GM06990 (cell line): ENCODE data around the gene CDK9.

Source experiments
- DNase-seq: peaks from one replicate; pipeline ENCODE4 v3.0.0-alpha.2; 2011; ENCODE audit not compliant: insufficient read length; ENCODE audit errors: extremely low read depth
- H3K27me3 ChIP-seq: replicated peaks from 2 replicates; pipeline ENCODE4 v1.6.0; 2011; ENCODE audit warnings: low read length; ENCODE audit not compliant: control insufficient read depth, insufficient read depth
- H3K36me3 ChIP-seq: 2 replicates; pipeline ENCODE4 v1.5.1; 2011; ENCODE audit warnings: low read length; ENCODE audit not compliant: control insufficient read depth, insufficient read depth
- H3K4me3 ChIP-seq: replicated peaks from 2 replicates; pipeline ENCODE4 v1.5.1; 2011; ENCODE audit warnings: low read depth, mild to moderate bottlenecking, control low read depth, low read length
- CTCF ChIP-seq: IDR thresholded peaks from 2 replicates; pipeline ENCODE4 v1.5.1; 2011; ENCODE audit warnings: low read length, control low read depth, mild to moderate bottlenecking, inconsistent platforms; ENCODE audit not compliant: insufficient read depth, poor library complexity, severe bottlenecking

The CDK9 gene

GRCh38 chr9:127758843-127759242, 27.0 kb upstream of the CDK9 start:
- TF ChIP-seq CTCF = no peak
- Histone ChIP-seq H3K36me3 (peaks cover 5% of the 10 kb centered on the region), H3K27me3 (no peaks in the 10 kb centered on the region), H3K4me3 (no peak overlapping the region)
- DNase-seq = no peak

GRCh38 chr9:127761061-127761460, 24.8 kb upstream of the CDK9 start:
- no peak for DNase-seq
- TF ChIP-seq CTCF = no peak
- Histone ChIP-seq H3K4me3 (no peak overlapping the region), H3K27me3 (no peaks in the 10 kb centered on the region), H3K36me3 (peaks cover 9% of the 10 kb centered on the region)

- no peak overlapping the region for H3K4me3 ChIP-seq
- DNase-seq = no peak
- H3K27me3 ChIP-seq = no peaks in the 10 kb centered on the region
- peaks cover 9% of the 10 kb centered on the region for H3K36me3 ChIP-seq
- no peak for TF ChIP-seq CTCF
Observed at GRCh38 chr9:127761491-127761956, 24.3 kb upstream of the CDK9 start.

- peaks cover 15% of the 10 kb centered on the region for H3K36me3 ChIP-seq
- no peak for DNase-seq
- TF ChIP-seq CTCF = no peak
- H3K27me3 ChIP-seq = no peaks in the 10 kb centered on the region
- H3K4me3 ChIP-seq = no peak overlapping the region
Observed at GRCh38 chr9:127762111-127762676, 23.6 kb upstream of the CDK9 start.

DNA sequence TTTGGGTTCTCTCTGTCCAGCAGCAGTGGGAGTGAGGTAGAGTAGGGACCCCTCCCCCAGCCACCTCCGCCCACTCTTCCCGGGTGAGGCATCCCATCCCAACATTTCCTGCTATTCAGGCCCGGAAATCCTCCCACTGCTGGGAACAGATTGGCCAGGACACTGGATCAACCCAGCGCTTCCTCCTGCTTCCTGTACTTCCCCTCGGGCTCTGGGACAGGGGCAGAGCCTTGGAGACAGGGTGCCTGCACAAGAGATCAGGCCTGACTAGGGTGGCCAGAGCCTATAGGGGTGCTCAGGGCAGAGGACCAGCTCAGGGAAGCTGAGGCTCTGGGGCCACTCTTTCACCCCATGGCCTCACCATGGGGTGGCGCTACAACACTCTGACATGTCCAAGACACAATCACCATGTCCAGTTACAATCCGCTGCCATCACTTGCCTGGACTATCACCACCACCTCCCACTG, 21.9 kb upstream of the CDK9 start:
- DNase-seq = no peak
- TF ChIP-seq CTCF = peak; percentile 47
- H3K27me3 ChIP-seq = no peaks in the 10 kb centered on the region

DNA sequence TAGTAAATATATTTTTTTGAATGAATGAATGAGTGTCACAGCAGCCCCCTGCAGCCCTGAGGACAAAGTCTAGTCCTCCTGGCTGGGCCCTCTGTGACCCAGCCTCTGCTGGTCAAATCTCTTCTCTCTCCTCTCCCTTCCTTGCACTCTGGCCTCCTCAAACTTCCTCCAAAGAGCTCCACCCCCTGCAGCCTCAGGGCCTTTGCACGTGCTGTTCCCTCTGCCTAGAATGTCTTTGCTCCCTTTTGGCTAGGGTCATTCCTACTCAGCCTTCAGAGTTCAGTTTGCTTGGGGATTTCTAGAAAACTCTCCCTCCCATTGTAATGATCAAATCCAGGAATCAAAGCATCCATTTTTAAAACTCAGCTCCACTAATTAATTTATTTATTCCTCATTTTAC, 20.4 kb upstream of the CDK9 start:
- H3K36me3 ChIP-seq = peaks cover 16% of the 10 kb centered on the region
- TF ChIP-seq CTCF = no peak
- no peaks in the 10 kb centered on the region for H3K27me3 ChIP-seq
- no peak overlapping the region for H3K4me3 ChIP-seq
- DNase-seq = no peak

More for the DNA sequence above, 21.9 kb upstream of the CDK9 start:
- Histone ChIP-seq H3K36me3 (peaks cover 16% of the 10 kb centered on the region), H3K4me3 (no peak overlapping the region)
